ENCODE data around the gene STXBP3.

STXBP3 gene

GRCh38 chr1:108842525-108843181 is 96.2 kb downstream of the STXBP3 start:
- DNase-seq (ENCODE audit: low read depth in 2 of 2), result no peak

- DNase-seq (ENCODE audit: low read depth in 2 of 2), result no peak
Observed at GRCh38 chr1:108843390-108844137, 97.1 kb downstream of the STXBP3 start.

DNA sequence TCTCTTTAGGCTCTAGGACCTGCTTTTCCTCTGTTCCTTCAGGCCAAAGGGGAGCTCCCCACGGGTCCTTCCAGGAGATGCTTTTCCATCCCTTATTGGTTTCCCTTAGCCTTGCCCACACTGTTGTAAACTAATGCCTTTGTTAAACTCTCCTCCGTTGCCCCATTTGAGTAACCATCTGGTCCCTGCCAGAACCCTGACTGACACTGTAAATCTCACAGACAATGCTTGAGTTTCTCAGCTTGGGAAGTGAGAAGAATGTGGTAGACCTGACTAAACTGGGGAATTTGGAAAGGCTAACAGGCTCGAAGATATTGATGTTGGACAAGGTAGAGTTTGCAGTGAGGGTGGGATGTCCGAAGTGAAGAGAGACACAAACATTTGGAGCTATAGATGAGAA is 99.0 kb downstream of the STXBP3 start:
- no peak for DNase-seq (ENCODE audit: low read depth in 2 of 2)

GRCh38 chr1:108845991-108846390 is 99.5 kb downstream of the STXBP3 start:
- DNase-seq (ENCODE audit: low read depth in 2 of 2), result no peak

DNA sequence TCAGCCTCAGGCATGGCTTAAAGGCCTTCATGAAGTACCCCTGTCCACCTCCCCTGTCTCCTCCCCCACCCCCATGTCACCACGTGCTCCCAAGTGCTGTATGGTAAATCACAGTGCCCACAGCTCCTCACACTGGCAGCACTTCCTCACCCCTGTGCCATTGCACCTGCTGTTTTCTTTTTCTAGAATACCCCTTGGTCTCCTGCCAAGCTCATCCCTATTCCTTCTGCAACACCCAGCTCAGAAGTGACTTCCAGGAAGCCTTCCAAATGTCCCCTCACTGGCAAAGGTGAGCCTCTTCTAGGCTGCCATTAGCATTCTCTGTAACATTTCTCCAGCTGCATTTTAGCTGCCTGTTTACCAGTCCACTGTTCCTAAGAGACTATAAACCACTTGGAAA is 101.0 kb downstream of the STXBP3 start:
- DNase-seq (ENCODE audit: low read depth in 2 of 2), result no peak

DNA sequence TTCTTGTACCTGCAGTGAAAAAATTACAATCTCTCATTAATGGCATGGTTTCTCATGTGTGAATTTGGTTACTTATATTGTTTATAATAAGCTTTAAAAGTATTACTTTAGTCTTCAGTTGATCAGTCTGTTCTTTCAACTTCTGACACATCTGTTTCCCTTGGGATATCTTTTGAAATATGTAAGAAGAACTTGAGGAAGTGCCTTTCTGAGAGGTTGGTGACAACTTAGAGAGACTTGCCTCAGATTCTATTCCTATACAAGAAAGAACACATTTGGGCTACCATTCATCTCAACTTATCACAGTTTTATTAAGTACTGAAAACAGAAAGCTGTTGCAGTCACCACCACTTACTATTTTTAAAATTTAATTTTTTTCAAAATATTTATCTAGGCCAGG is 102.3 kb downstream of the STXBP3 start:
- DNase-seq (ENCODE audit: low read depth in 2 of 2), result no peak

GRCh38 chr1:108850929-108851328 is 104.5 kb downstream of the STXBP3 start:
- no peak for DNase-seq (ENCODE audit: low read depth in 2 of 2)

DNA sequence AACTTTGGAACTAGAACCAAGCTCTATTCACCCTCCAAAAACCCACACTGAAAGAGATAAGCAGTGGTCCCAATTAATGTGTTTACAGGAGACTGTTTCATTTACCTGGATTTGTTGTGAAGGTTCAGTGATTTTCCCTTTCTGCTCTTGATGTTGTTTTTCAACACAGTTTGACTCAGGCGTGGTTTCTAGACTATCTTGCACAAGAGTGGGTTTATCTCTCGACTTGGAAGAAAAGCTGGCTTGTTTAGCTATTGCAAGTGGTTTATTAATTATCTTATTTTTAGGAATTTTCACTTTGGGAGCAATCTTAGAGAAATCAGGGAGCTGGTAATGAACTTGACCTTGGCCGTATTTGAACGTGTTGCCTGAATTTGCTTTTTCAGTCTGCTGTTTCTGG is 105.1 kb downstream of the STXBP3 start:
- DNase-seq (ENCODE audit: low read depth in 2 of 2), result no peak

DNA sequence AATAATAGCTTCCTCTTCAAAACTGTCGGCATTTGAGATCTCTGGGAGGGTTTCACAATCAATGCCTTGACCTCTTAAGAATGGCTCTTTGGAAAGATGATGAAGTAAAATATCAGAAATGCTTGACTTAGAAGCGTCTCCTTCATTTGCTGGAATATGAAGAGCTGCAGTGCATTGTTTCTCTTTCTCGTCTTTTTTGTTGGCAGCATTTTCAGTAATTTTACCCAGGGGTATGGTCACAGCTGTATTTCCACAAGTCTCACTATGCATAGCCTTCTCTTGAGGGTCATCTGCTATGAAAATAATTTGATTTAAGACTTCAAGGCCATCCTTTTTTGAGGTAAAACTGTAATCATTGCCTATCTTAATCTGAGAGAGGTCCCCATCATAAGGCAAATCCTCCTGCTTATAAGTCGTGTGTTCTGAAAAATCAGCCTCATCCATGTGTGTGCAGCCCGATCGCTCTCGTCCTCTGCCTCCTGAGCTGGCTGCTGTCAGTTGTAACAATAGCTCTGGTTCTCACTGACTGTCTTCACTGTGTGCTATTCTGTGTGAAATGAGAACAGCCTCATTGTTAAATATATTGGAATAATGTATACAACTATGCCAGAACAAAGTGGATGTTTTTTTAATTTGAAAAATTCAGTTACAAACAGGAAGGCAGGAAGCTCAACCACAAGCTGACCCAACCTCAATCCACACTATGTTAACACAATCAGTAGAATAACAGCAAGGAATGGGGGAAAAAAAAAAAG is 105.9 kb downstream of the STXBP3 start:
- no peak for DNase-seq (ENCODE audit: low read depth in 2 of 2)

- no peak for DNase-seq (ENCODE audit: low read depth in 2 of 2)
Observed at GRCh38 chr1:108854221-108855019, 107.9 kb downstream of the STXBP3 start.

- no peak for DNase-seq (ENCODE audit: low read depth in 2 of 2)
Observed at GRCh38 chr1:108856994-108857393, 110.5 kb downstream of the STXBP3 start, which contains the start of gene AKNAD1. Gene AKNAD1, minus strand, starts transcription at chr1:108857094. Its CDS starts 4,430 bp downstream, at chr1:108852664.

GRCh38 chr1:108858230-108858950 is 111.9 kb downstream of the STXBP3 start:
- no peak for DNase-seq (ENCODE audit: low read depth in 2 of 2)

All from stimulated activated CD8-positive, alpha-beta memory T cell treated with anti-CD3 and anti-CD28 coated beads, Interleukin-2, amount 100 ng/mL, for 48 hours (primary cell).